GM12875 (cell line): ENCODE results near the gene SPRED2.

Source experiments
- H3K4me3 ChIP-seq: one replicate; pipeline ENCODE4 v1.5.1; 2011; ENCODE audit warnings: low read depth, low read length, control low read depth
- TF ChIP-seq, protein P1 (sequence below): IDR thresholded peaks from 2 replicates; pipeline ENCODE4 v1.5.1; 2011; ENCODE audit warnings: low read depth, mild to moderate bottlenecking, control low read depth, inconsistent platforms, low read length, moderate library complexity, borderline replicate concordance; ENCODE audit not compliant: insufficient read depth

The SPRED2 gene

DNA sequence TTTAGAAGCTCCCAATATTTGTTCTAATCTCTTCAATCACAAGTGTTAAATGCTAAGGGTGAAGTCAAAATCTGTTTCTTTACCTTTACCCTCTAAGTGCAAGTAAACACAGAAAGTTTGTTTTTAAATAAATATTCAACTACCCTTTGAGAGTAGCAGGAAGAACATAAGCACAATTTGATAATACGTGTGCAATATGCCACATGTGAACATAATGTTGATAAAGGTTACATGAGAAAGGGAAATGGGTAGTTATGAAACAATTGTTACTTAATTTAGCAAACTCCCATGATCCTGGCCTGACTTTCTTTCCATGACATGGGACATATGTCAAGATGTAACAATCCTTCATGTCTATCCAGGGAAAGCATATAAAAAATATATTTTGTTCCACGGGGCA, 7.1 kb downstream of the SPRED2 start:
- no peak overlapping the region for H3K4me3 ChIP-seq
- TF ChIP-seq, protein P1, sequence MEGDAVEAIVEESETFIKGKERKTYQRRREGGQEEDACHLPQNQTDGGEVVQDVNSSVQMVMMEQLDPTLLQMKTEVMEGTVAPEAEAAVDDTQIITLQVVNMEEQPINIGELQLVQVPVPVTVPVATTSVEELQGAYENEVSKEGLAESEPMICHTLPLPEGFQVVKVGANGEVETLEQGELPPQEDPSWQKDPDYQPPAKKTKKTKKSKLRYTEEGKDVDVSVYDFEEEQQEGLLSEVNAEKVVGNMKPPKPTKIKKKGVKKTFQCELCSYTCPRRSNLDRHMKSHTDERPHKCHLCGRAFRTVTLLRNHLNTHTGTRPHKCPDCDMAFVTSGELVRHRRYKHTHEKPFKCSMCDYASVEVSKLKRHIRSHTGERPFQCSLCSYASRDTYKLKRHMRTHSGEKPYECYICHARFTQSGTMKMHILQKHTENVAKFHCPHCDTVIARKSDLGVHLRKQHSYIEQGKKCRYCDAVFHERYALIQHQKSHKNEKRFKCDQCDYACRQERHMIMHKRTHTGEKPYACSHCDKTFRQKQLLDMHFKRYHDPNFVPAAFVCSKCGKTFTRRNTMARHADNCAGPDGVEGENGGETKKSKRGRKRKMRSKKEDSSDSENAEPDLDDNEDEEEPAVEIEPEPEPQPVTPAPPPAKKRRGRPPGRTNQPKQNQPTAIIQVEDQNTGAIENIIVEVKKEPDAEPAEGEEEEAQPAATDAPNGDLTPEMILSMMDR = no peak

DNA sequence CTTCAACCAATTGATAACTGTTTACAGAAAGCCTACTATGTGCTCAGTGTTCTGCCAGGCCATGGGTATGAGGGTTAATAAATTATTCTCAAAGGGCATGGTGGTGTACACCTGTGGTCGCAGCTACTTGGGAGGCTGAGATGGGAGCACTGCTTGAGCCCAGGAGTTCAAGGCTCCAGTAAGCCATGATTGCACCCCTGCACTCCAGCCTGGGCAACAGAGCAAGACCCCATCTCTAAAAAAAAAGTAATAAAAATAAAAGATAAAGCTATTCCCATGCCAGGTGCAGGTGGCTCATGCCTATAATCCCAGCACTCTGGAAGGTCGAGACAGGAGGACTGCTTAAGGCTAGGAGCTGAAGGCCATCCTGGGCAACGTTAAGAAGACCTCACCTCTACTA, 8.0 kb downstream of the SPRED2 start:
- TF ChIP-seq, protein P1 = no peak
- no peak overlapping the region for H3K4me3 ChIP-seq

DNA sequence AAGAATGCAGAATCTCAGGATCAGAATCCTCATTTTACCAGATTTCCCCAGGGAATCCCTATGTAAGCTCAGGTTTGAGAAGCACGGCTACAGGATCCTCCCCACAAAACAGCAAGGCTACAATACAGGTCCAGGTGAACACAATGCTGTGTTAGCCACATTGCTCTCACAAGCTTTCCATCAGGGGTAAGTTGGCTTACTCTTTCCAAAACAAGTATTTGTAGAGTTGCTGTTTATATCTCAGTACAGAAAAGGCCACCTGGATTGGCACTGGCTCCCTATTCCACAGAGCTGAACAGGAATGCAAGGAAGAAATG, 11.0 kb downstream of the SPRED2 start:
- no peak overlapping the region for H3K4me3 ChIP-seq
- TF ChIP-seq, protein P1 = no peak

DNA sequence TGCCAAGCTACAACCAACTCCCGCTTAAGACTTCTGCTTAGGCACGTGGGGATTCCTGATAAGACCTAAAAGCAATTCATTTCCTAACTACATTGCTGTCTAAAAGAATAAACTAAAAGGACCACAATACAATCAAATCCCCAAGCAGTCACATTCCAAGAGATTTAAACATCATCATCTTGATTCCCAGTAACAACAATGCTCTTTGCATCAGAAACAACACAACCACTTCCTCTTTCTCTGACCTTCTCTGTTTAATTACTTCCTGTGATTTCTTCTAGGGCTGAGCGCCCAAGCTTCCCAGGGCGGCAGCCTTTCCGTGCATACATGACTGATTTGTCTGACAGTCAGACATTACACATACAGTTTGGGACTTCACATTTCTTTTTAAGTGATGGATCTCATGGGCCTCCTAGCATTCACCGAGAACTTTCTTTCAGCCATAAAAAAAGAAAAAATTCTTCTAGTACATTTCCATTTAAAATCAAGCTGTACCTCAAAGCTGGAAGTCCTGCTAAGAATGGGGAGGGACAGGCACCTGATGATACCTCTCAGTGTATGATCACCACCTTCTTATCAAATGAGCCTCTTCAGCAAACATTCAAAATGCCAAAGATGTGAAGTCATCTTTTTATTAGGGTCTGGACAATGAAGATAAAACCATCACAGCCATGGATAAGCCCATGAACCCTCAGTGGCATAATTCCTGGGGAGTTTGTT, 11.5 kb downstream of the SPRED2 start:
- H3K4me3 ChIP-seq = no peak overlapping the region
- TF ChIP-seq, protein P1 = no peak

DNA sequence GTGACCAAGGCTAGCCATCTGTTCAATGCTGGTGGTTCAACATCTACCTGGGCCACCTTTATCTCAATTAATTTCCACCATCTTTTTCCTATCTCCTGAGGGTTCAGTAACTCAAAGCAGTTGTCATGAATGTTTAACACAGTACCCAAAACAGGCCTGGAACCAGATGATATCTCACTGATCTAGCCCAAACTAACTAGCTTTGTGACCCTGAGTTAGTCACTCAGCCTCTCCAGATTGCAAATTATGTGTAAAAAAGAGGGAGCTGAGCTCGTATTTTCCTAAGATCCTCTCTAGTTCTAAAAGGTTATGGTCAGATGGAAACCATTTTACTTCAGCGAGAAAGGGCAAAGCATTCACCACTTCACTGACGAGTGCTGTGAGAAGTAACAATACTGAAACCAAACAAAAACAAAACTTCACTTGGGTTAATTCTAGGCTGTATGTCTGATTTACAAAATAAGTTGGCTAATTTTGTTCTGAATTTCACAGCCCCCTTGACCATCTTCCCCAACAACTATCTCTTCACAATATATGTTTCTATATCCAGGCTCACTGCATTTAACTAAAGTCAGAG, 14.8 kb downstream of the SPRED2 start:
- TF ChIP-seq, protein P1 = no peak
- H3K4me3 ChIP-seq = no peak overlapping the region

DNA sequence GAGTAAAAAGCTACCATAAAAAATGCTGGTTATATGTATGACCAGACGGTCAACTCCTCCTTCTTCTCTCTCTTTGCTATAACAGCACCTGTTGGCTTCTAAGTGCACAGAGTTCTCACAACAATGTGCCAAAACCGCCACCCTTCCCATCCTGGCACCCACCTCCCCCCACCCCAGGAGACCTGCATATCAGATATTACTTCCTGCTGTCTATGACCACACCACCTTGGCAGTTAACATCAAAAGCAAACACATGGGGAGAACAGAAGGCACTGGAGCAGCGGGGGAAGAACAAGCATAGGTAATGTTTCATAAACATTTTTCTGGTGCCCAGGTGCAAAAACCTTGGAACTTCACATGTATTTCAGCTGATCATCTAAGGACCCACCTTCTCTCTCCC, 15.5 kb downstream of the SPRED2 start:
- H3K4me3 ChIP-seq = no peak overlapping the region

More for the DNA sequence above, 15.5 kb downstream of the SPRED2 start:
- TF ChIP-seq, protein P1 = no peak
